Stomach (tissue), 4 donors: ENCODE results near the gene SNAPC5.
"Not testable (repeated sequence)": the region's sequence is repeated elsewhere in the genome, so short reads cannot be mapped to it uniquely, and the experiment has no call there.

ENCODE experiments used
- POLR2A ChIP-seq, 4 donors: fragments of 450-650 bp; IDR thresholded peaks; one replicate each; pipeline ENCODE4 v1.6.1; 2016; ENCODE audit warnings: antibody characterized with exemption in 4 of 4, control low read depth in 2 of 4, mild to moderate bottlenecking in 1 of 4, moderate library complexity in 1 of 4
- TF ChIP-seq, protein P1 (sequence below), 7 experiments: fragments of 450-650 bp in 4 of 7; fragments of 200-600 bp in 3 of 7; sonication (generic) in 3 of 7; IDR thresholded peaks; one replicate each; pipeline ENCODE4 v1.5.1; 2016 to 2019; ENCODE audit warnings: antibody characterized with exemption in 7 of 7, control low read depth in 2 of 7, mild to moderate bottlenecking in 1 of 7

DNA sequence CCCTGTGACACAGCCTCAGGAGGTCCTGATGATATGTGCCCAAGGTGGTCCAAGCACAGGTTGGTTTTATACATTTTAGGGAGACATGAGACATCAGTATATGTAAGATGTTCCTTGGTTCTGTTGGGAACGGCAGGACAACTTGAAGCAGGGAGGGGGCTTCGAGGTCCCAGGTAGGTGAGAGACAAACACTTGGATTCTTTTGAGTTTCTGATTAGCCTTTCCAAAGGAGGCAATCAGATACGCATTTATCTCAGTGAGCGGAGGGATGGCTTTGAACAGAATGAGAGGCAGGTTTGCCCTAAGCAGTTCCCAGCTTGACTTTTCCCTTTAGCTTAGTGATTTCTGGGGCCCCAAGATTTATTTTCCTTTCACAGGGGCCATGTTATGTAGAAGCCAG lies 26.7 kb downstream of the SNAPC5 start:
- not testable (repeated sequence) for TF ChIP-seq POLR2A (IDR thresholded peaks at IDR 0.05)
- TF ChIP-seq, protein P1, sequence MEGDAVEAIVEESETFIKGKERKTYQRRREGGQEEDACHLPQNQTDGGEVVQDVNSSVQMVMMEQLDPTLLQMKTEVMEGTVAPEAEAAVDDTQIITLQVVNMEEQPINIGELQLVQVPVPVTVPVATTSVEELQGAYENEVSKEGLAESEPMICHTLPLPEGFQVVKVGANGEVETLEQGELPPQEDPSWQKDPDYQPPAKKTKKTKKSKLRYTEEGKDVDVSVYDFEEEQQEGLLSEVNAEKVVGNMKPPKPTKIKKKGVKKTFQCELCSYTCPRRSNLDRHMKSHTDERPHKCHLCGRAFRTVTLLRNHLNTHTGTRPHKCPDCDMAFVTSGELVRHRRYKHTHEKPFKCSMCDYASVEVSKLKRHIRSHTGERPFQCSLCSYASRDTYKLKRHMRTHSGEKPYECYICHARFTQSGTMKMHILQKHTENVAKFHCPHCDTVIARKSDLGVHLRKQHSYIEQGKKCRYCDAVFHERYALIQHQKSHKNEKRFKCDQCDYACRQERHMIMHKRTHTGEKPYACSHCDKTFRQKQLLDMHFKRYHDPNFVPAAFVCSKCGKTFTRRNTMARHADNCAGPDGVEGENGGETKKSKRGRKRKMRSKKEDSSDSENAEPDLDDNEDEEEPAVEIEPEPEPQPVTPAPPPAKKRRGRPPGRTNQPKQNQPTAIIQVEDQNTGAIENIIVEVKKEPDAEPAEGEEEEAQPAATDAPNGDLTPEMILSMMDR (IDR thresholded peaks at IDR 0.05): not testable (repeated sequence)
